ENCODE measurements around the gene CAMK4. TPM values are rescaled to one million over a fixed set of nuclear protein-coding genes. Genes with fewer than 3 reads are reported as not detected.

The CAMK4 gene
- total RNA-seq, 4 donors from 2014 or later, result 0.45 to 2.5 (median 1.4) TPM

- no peak for DNase-seq
- 95 to 99% methylated on average over 2 of the region's 2 CpGs for WGBS, 2 donors
- intact Hi-C loops (cut with DNase I), result no loop called here
- no peaks in the 10 kb centered on the region for H3K4me1 ChIP-seq
- H3K27me3 ChIP-seq, result no peaks in the 10 kb centered on the region
- no peak for TF ChIP-seq POLR2A (IDR thresholded peaks at IDR 0.05)
- TF ChIP-seq, protein P1, sequence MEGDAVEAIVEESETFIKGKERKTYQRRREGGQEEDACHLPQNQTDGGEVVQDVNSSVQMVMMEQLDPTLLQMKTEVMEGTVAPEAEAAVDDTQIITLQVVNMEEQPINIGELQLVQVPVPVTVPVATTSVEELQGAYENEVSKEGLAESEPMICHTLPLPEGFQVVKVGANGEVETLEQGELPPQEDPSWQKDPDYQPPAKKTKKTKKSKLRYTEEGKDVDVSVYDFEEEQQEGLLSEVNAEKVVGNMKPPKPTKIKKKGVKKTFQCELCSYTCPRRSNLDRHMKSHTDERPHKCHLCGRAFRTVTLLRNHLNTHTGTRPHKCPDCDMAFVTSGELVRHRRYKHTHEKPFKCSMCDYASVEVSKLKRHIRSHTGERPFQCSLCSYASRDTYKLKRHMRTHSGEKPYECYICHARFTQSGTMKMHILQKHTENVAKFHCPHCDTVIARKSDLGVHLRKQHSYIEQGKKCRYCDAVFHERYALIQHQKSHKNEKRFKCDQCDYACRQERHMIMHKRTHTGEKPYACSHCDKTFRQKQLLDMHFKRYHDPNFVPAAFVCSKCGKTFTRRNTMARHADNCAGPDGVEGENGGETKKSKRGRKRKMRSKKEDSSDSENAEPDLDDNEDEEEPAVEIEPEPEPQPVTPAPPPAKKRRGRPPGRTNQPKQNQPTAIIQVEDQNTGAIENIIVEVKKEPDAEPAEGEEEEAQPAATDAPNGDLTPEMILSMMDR (IDR thresholded peaks at IDR 0.05), result no peak
- H3K36me3 ChIP-seq, result no peaks in the 10 kb centered on the region
- H3K9me3 ChIP-seq, result no peaks in the 10 kb centered on the region
- H3K27ac ChIP-seq, result no peak overlapping the region
- no peak overlapping the region for H3K4me3 ChIP-seq (replicated peaks in 1 of 3)
Observed at GRCh38 chr5:111309384-111309783, 85.2 kb downstream of the CAMK4 start.

- Histone ChIP-seq H3K9me3 (no peaks in the 10 kb centered on the region), H3K4me1 (no peaks in the 10 kb centered on the region), H3K27me3 (no peaks in the 10 kb centered on the region), H3K36me3 (no peaks in the 10 kb centered on the region), H3K4me3 (replicated peaks in 1 of 3) (no peak overlapping the region), H3K27ac (no peak overlapping the region)
- TF ChIP-seq, protein P1 (IDR thresholded peaks at IDR 0.05), result no peak
- TF ChIP-seq POLR2A (IDR thresholded peaks at IDR 0.05), result no peak
- intact Hi-C loops (cut with DNase I), result no loop called here
- WGBS, 2 donors, result 85 to 86% methylated on average over 6 of the region's 6 CpGs
- DNase-seq, result no peak
Observed at GRCh38 chr5:111310711-111311620, 86.8 kb downstream of the CAMK4 start.

DNA sequence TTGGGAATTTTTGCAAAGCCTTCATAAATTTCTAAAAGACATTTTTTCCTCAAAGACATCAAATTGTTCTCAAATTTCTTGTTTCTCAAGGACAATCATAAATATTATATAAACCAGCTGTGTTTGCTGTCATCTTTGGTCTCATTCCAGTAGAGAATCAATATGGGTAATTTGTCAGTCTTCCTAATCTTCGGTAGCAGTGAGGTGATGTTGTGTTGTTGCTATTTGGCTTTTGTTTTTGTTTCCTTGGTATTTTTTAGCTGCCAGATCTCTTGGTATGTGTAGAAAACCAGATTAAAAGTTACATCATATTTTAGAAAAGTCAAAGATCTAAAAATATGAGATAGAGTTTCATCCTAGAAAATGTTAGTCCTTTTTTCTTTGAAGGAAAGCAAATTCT lies 87.5 kb downstream of the CAMK4 start:
- intact Hi-C loops (cut with DNase I), result no loop called here
- Histone ChIP-seq H3K9me3 (no peaks in the 10 kb centered on the region), H3K4me3 (replicated peaks in 1 of 3) (no peak overlapping the region), H3K4me1 (no peaks in the 10 kb centered on the region), H3K36me3 (no peaks in the 10 kb centered on the region), H3K27ac (no peak overlapping the region), H3K27me3 (no peaks in the 10 kb centered on the region)
- no peak for DNase-seq
- WGBS, 2 donors, result 73 to 83% methylated on average over 1 of the region's 1 CpG
- no peak for TF ChIP-seq POLR2A (IDR thresholded peaks at IDR 0.05)

DNA sequence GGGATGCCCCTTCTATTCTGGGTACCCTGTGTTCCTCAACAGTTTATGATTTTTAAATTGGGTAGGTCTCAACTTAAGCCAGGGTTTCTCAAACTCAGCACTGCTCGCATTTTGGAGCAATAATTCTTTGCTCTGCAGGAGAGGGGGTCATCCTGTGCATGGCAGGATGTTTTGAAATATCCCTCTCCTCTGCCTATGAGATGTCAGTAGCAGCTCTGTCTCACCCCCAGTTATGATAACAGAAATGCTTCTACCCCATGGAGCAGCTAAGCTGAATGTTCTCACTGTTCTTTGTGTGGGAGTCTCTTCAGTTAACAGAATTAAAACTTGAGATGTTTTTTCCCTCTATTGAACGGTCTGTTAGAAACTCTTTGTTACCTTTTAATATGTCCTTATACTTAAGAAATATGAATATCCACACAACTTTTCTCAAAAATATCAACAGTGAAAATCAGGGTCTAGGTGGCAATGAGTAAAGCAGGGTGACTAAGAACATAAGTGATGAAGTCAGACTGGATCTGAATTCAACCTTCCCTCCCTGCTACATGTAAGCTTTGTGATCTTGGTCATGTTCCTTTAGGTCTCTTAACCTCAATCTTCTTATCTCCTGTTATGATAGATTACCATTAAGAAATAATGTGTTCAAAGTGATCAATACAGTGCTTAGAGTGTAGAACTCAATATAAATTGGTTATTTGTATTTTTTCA lies 89.0 kb downstream of the CAMK4 start:
- intact Hi-C loops (cut with DNase I), result no loop called here
- H3K27ac ChIP-seq, result no peak overlapping the region
- WGBS, 2 donors, result 80 to 86% methylated on average over 2 of the region's 2 CpGs
- H3K9me3 ChIP-seq, result no peaks in the 10 kb centered on the region
- DNase-seq, result no peak
- no peaks in the 10 kb centered on the region for H3K27me3 ChIP-seq
- no peaks in the 10 kb centered on the region for H3K4me1 ChIP-seq
- TF ChIP-seq, protein P1 (IDR thresholded peaks at IDR 0.05), result no peak
- no peak for TF ChIP-seq POLR2A (IDR thresholded peaks at IDR 0.05)
- no peak overlapping the region for H3K4me3 ChIP-seq (replicated peaks in 1 of 3)
- H3K36me3 ChIP-seq, result no peaks in the 10 kb centered on the region

DNA sequence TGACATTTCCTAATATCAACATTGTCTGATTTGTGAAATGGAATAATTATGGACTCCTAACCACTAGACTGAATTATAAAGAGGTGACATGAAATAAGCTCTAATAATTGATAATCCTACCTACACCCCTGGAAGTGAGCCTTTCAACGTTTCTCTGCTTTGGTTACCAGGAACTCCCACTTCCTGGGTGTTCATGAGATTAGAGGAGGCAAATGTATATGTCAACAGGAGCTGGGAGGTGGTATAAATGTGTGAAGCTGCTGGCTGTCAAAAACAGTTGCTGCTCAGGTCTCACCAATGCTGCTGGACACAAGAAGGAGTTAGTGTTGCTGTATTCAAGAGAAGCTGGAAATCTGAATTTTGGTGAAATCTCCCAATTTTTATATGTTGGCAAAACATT lies 96.8 kb downstream of the CAMK4 start:
- intact Hi-C loops (cut with DNase I), result no loop called here
- 13 to 24% methylated on average over 1 of the region's 1 CpG for WGBS, 2 donors
- H3K4me1 ChIP-seq, result no peaks in the 10 kb centered on the region

More for the DNA sequence above, 96.8 kb downstream of the CAMK4 start:
- Histone ChIP-seq H3K27me3 (no peaks in the 10 kb centered on the region), H3K9me3 (no peaks in the 10 kb centered on the region), H3K36me3 (no peaks in the 10 kb centered on the region), H3K27ac (no peak overlapping the region), H3K4me3 (replicated peaks in 1 of 3) (no peak overlapping the region)
- no peak for DNase-seq
- no peak for TF ChIP-seq POLR2A (IDR thresholded peaks at IDR 0.05)
- TF ChIP-seq, protein P1 (IDR thresholded peaks at IDR 0.05), result no peak

Measured in thyroid gland (tissue), 4 donors.